CD4-positive, alpha-beta T cell treated with Interleukin-6 for 4 hours (primary cell): Measurements from ENCODE around the gene CYSRT1.
"Not testable (repeated sequence)": the region's sequence is repeated elsewhere in the genome, so short reads cannot be mapped to it uniquely, and the experiment has no call there.

Source experiments
- DNase-seq: peaks from one replicate; pipeline ENCODE4 v3.0.0-alpha.2; 2020; ENCODE audit warnings: mixed read lengths

Gene CYSRT1

DNA sequence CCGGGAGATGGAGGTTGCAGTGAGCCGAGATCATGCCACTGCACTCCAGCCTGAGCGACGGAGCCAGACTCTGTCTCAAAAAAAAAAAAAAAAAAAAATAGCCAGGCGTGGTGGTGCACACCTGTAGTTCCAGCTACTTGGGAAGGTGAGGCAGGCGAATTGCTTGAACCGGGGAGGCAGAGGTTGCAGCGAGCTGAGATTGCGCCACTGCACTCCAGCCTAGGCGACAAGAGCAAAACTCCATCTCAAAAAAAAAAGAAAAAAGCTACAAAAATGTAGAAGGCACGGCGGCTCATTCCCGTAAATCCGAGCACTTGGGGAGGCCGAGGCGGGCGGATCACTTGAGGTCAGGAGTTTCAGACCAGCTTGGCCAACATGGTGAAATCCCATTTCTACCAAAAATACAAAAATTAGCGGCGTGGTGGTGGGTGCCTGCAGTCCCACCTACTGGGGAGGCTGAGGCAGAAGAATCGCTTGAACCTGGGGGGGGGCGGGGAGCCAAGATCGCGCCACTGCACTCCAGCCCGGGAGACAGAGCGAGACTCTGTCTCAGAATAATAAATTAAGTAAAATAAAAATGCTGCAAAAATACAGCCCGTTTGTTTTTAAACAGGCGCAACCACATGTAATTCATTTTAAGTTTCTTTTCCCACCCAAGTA lies 14.7 kb downstream of the CYSRT1 start:
- DNase-seq: not testable (repeated sequence)

GRCh38 chr9:137240318-137240840 lies 15.4 kb downstream of the CYSRT1 start:
- peak; percentile 72 for DNase-seq

DNA sequence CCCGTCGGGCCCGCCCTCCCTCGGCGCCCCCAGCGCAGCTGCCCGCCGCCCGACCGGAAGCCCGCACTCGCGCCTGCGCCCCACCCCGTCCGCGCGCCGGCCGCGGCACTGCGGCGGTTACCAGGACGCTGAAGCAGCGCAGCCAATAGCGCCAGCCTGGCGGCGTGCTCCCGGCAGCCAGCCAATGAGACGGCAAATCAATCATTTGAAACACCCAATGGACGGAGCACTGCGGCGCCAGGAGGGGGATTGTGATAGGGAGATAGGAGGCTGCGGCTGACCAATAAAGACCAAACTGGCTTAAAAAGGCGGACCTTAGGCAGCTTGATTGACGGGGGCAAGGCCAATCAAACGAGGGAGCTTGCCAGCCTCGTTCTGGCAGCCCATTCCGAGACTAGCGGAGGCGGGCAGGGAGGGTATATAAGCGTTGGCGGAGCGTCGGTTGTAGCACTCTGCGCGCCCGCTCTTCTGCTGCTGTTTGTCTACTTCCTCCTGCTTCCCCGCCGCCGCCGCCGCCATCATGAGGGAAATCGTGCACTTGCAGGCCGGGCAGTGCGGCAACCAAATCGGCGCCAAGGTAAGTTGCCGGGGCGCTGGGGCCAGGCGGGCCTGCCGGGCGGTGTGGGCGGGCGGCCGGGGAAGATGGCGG lies 16.0 kb downstream of the CYSRT1 start, which contains the start of gene TUBB4B:
Gene TUBB4B (plus strand): TSS at position 447 of the 649 bp plus-strand sequence. CDS start 74 bp downstream, at position 521.
- DNase-seq: peak; percentile 97

- peak; percentile 84 for DNase-seq
Observed at GRCh38 chr9:137241490-137242268, 16.7 kb downstream of the CYSRT1 start.

GRCh38 chr9:137242269-137243203 lies 17.6 kb downstream of the CYSRT1 start:
- no peak for DNase-seq

DNA sequence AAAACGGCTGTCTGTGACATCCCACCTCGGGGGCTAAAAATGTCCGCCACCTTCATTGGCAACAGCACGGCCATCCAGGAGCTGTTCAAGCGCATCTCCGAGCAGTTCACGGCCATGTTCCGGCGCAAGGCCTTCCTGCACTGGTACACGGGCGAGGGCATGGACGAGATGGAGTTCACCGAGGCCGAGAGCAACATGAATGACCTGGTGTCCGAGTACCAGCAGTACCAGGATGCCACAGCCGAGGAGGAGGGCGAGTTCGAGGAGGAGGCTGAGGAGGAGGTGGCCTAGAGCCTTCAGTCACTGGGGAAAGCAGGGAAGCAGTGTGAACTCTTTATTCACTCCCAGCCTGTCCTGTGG lies 18.3 kb downstream of the CYSRT1 start:
- not testable (repeated sequence) for DNase-seq

GRCh38 chr9:137243626-137244485 lies 18.9 kb downstream of the CYSRT1 start:
- DNase-seq: no peak

GRCh38 chr9:137244486-137245449 lies 19.8 kb downstream of the CYSRT1 start:
- DNase-seq: no peak

GRCh38 chr9:137245450-137246421 lies 20.8 kb downstream of the CYSRT1 start:
- no peak for DNase-seq

- DNase-seq: no peak
Observed at GRCh38 chr9:137247135-137247915, 22.4 kb downstream of the CYSRT1 start.

DNA sequence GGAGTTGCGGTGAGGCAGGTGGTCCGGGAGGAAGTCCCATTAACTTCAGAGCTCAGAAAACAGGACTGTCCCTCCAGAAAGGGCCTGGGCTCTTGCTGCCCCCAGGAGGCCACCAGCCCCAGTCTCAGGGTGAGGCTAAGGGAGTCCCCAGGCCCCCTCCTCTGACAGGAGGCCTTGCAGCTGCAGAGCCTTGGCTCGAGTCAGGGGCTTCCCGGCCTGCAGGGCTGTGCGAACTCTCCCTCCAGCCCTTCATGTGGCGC lies 22.9 kb downstream of the CYSRT1 start:
- DNase-seq: no peak

DNA sequence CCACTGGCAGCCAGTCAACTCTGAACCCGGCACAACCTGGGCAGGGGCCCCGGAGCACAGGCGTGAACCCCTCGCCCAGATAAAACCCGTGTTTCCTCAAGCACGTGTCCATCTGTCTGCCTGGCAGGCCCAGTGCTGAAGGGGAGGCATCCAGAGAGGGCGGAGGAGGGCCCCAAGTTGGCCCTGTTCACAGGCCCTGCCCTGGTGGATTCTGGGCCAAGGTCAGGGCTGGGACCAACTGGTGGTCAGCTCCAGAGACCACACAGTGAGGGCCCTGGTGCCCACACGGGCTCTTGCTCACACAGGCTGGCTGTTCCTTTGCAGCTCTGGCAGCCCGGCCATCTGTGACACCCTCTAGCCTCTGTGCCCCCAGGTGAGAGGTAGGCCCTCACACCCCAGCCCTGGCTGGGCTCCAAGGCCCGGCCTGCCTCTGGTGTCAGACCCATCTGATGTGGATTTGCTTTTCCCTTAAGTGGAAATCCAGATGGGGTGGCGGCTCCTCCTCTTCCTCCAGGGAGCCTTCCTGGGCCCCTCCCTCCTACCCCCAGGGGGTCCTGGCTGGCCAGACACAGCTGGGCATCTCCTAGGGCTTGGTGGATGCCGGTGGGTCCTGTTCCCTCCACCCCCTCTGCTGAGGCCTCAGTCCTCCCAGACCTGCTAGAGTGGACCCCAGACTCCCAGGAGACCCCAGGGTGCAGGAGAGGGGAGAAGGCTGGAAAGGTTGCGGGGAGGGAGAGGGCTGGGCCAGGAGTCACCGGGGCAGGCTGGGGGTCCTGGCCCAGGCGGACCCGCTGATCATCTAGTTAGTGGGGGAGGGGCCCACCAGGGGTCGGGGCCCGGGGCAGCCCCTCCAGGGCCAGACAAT lies 25.6 kb downstream of the CYSRT1 start:
- no peak for DNase-seq

DNA sequence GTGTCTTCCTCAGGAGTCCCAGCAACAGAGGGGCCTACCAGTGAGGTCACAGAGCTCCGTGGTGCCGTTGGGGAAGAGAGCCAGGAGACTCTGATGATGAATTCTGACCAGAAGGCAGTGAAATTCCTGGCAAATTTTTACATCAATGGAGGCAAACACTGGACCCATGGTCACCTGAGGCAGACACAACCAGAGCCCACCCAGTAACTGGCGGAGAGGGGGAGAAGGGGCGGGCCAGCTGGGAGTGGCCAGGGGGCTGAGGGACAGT lies 26.2 kb downstream of the CYSRT1 start, which contains the start of gene STPG3:
Gene STPG3 (plus strand): TSS at position 93 of the 268 bp plus-strand sequence. CDS start 1 bp downstream, at position 94.
- no peak for DNase-seq

GRCh38 chr9:137251490-137252268 lies 26.7 kb downstream of the CYSRT1 start:
- no peak for DNase-seq

GRCh38 chr9:137252555-137253506 lies 27.9 kb downstream of the CYSRT1 start:
- no peak for DNase-seq
